Left kidney (tissue), 2 donors: ENCODE data around the gene DENND1B. TPM values are rescaled to one million over a fixed set of nuclear protein-coding genes. Genes with fewer than 3 reads are reported as not detected.
A peak's percentile ranks its signal among the peaks of the same experiment; 100 is the strongest.

Source experiments
- DNase-seq: peaks from one replicate; pipeline ENCODE4 v3.0.0-alpha.2; 2013
- polyA plus RNA-seq: library from polyadenylated mRNA; unstranded; fragments of 120-200 nt; gene quantifications from one replicate; pipeline ENCODE4 v1.2.1, GENCODE V29; 2013; ENCODE audit not compliant: insufficient read length

The DENND1B gene
- polyA plus RNA-seq, 1 donor = 13.2 TPM

GRCh38 chr1:197466813-197467212 lies 308.5 kb downstream of the DENND1B start:
- no peak for DNase-seq

- DNase-seq = no peak
These were observed 309.6 kb downstream of the DENND1B start for GRCh38 chr1:197465528-197466327.

- DNase-seq = peak; percentile 54
These were observed 311.2 kb downstream of the DENND1B start for GRCh38 chr1:197464044-197464443.

GRCh38 chr1:197463142-197463541 lies 312.1 kb downstream of the DENND1B start:
- no peak for DNase-seq

GRCh38 chr1:197462539-197462938 lies 312.7 kb downstream of the DENND1B start:
- no peak for DNase-seq

Other genes with a start within 250 kb of the DENND1B start
- gene C1orf53, start 127.2 kb upstream of the DENND1B start, polyA plus RNA-seq = 1.9 TPM
- gene LHX9, start 141.9 kb upstream of the DENND1B start, polyA plus RNA-seq = not detected